Ascending aorta (tissue), 2 donors: Measurements from ENCODE around the gene SLC38A5. TPM values are rescaled to one million over a fixed set of nuclear protein-coding genes. Genes with fewer than 3 reads are reported as not detected.

Experiments
- DNase-seq, 2 donors: peaks; one replicate each; pipeline ENCODE4 v3.0.0-alpha.2; 2019; ENCODE audit warnings: low spot score in 2 of 2
- H3K27ac ChIP-seq, 2 donors: fragments of 200-600 bp; sonication (generic); one replicate each; pipeline ENCODE4 v1.5.1; 2016 to 2017; ENCODE audit warnings: mild to moderate bottlenecking in 1 of 2
- H3K27me3 ChIP-seq: fragments of 200-600 bp; sonication (generic); one replicate; pipeline ENCODE4 v1.5.1; 2017
- H3K36me3 ChIP-seq, 2 donors: fragments of 200-600 bp; sonication (generic); one replicate each; pipeline ENCODE4 v1.5.1; 2016
- H3K4me1 ChIP-seq, 2 donors: fragments of 200-600 bp; sonication (generic); one replicate each; pipeline ENCODE4 v1.5.1; 2016 to 2017; ENCODE audit warnings: mild to moderate bottlenecking in 1 of 2
- H3K4me3 ChIP-seq, 2 donors: fragments of 200-600 bp; sonication (generic); one replicate each; pipeline ENCODE4 v1.5.1; 2016 to 2017; ENCODE audit warnings: mild to moderate bottlenecking in 1 of 2
- H3K9me3 ChIP-seq, 2 donors: fragments of 200-600 bp; sonication (generic); one replicate each; pipeline ENCODE4 v1.5.1; 2016
- intact Hi-C: fragments of 100-400 bp; cut with DNase I; formaldehyde crosslinking; loops from one replicate; pipeline ENCODE4 v1.15.1; 2023
- total RNA-seq: library from RNA; depleted of rRNA; stranded (reverse); fragments of >200 nt; gene quantifications from one replicate; pipeline ENCODE4 v1.1.0, GENCODE V29; 2016
- TF ChIP-seq, protein P1 (sequence below), 3 experiments: fragments of 200-600 bp in 2 of 3; fragments of 450-650 bp in 1 of 3; sonication (generic) in 2 of 3; IDR thresholded peaks; one replicate each; pipeline ENCODE4 v1.5.1; 2016 to 2019; ENCODE audit warnings: antibody characterized with exemption in 3 of 3, mild to moderate bottlenecking in 1 of 3, moderate library complexity in 1 of 3

The SLC38A5 gene
- total RNA-seq, 1 donor from 2014 or later: 39.6 TPM

DNA sequence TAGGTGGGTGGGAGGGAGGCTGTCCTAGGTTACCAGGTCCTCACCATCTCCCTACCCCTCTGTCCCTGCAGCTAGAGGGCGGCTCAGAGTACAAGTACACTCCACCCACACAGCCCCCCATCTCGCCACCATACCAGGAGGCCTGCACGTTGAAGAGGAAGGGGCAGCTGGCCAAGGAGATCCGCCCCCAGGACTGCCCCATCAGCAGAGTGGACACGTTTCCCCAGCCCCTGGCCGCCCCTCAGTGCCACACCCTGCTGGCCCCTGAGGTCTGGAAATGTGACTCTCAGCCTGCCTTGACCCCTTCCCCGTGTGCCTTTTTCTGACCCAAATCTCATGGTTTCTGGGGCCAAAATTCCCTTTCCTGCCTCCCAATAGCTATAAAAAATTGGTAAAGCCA, 12.5 kb upstream of the SLC38A5 start:
- no peak for DNase-seq
- no peaks in the 10 kb centered on the region for H3K27me3 ChIP-seq
- H3K27ac ChIP-seq: no peak overlapping the region
- no peak overlapping the region for H3K4me3 ChIP-seq
- intact Hi-C loops: no loop called here
- H3K36me3 ChIP-seq: peaks cover 6 to 9% of the 10 kb centered on the region in 2 donors
- H3K4me1 ChIP-seq: no peaks in the 10 kb centered on the region
- H3K9me3 ChIP-seq: no peaks in the 10 kb centered on the region
- TF ChIP-seq, protein P1, sequence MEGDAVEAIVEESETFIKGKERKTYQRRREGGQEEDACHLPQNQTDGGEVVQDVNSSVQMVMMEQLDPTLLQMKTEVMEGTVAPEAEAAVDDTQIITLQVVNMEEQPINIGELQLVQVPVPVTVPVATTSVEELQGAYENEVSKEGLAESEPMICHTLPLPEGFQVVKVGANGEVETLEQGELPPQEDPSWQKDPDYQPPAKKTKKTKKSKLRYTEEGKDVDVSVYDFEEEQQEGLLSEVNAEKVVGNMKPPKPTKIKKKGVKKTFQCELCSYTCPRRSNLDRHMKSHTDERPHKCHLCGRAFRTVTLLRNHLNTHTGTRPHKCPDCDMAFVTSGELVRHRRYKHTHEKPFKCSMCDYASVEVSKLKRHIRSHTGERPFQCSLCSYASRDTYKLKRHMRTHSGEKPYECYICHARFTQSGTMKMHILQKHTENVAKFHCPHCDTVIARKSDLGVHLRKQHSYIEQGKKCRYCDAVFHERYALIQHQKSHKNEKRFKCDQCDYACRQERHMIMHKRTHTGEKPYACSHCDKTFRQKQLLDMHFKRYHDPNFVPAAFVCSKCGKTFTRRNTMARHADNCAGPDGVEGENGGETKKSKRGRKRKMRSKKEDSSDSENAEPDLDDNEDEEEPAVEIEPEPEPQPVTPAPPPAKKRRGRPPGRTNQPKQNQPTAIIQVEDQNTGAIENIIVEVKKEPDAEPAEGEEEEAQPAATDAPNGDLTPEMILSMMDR (IDR thresholded peaks at IDR 0.05): no peak

DNA sequence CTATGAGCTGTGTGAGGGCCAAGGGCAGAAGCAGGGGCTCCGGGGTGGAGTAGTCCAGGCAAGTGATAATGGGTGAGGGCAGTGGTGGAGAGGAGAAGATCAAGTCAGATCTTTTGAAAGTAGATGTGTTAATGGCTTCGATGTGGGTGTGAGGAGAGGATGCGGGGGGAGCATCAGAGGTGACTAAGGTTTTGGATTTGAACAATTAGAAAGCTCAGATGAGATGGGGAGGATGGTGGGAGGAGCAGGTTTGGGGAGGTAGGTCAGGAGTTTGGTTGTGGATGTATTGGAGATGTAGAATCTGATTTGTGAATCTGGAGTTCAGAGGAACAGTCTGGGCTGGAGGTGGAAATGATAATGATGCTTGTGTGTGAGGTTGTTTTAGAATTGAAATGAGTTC, 10.5 kb upstream of the SLC38A5 start:
- Histone ChIP-seq H3K4me3 (no peak overlapping the region), H3K4me1 (no peaks in the 10 kb centered on the region), H3K9me3 (no peaks in the 10 kb centered on the region), H3K27me3 (no peaks in the 10 kb centered on the region), H3K27ac (no peak overlapping the region), H3K36me3 (peaks cover 6 to 9% of the 10 kb centered on the region in 2 donors)
- no peak for DNase-seq
- intact Hi-C loops: no loop called here
- TF ChIP-seq, protein P1 (IDR thresholded peaks at IDR 0.05): no peak

DNA sequence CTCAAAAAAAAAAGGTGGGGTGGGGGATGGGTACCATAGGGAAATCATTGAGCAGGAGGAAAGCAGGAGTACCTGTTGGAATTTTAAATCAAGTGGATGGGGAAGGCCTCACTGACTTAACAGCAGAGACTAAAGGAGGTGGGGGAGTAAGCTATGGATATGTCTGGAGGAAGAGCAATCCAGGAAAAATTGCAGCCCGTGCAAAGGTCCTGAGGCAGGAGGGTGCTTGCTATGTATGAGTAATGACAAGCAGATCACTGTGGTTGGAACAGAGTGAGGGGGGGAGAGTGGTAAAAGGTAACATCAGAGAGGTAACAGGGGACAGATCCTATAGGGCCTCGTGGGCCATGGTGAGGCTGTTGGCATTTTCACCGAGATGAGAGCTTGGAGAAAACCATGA, 10.1 kb upstream of the SLC38A5 start:
- Histone ChIP-seq H3K9me3 (no peaks in the 10 kb centered on the region), H3K4me1 (no peaks in the 10 kb centered on the region), H3K36me3 (peaks cover 6 to 9% of the 10 kb centered on the region in 2 donors), H3K27me3 (no peaks in the 10 kb centered on the region), H3K4me3 (no peak overlapping the region), H3K27ac (no peak overlapping the region)
- DNase-seq: no peak
- TF ChIP-seq, protein P1 (IDR thresholded peaks at IDR 0.05): no peak
- intact Hi-C loops: no loop called here

DNA sequence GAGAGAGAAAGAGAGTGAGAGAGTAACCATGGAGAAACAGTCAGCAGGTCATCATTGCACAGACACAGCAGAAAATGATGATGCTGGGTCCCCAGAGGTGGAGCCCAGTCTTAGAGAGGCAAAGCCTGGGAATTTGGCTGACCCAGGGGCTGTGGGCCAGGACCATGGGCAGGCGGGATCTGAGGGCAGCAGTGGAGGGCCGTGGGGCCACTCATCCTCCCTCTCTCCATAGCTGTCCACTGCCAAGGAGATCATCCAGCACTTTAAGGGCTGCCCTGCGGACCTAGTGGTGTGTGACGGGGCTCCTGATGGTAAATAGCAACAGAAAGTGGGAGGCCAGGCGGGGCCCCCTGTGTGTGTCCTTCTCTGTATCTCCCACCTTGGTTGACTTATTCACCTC, 8.7 kb upstream of the SLC38A5 start:
- TF ChIP-seq, protein P1 (IDR thresholded peaks at IDR 0.05): no peak
- no peak for DNase-seq
- no peaks in the 10 kb centered on the region for H3K9me3 ChIP-seq
- H3K4me1 ChIP-seq: no peaks in the 10 kb centered on the region
- no peak overlapping the region for H3K4me3 ChIP-seq
- peaks cover 6 to 9% of the 10 kb centered on the region in 2 donors for H3K36me3 ChIP-seq
- no peak overlapping the region for H3K27ac ChIP-seq
- no peaks in the 10 kb centered on the region for H3K27me3 ChIP-seq
- intact Hi-C loops: loop anchor here (5.0 to 10.0 kb wide), 3 partner anchors 43 to 1247 kb away; partner anchors contain the start of genes EBP, PQBP1, TIMM17B and USP11

DNA sequence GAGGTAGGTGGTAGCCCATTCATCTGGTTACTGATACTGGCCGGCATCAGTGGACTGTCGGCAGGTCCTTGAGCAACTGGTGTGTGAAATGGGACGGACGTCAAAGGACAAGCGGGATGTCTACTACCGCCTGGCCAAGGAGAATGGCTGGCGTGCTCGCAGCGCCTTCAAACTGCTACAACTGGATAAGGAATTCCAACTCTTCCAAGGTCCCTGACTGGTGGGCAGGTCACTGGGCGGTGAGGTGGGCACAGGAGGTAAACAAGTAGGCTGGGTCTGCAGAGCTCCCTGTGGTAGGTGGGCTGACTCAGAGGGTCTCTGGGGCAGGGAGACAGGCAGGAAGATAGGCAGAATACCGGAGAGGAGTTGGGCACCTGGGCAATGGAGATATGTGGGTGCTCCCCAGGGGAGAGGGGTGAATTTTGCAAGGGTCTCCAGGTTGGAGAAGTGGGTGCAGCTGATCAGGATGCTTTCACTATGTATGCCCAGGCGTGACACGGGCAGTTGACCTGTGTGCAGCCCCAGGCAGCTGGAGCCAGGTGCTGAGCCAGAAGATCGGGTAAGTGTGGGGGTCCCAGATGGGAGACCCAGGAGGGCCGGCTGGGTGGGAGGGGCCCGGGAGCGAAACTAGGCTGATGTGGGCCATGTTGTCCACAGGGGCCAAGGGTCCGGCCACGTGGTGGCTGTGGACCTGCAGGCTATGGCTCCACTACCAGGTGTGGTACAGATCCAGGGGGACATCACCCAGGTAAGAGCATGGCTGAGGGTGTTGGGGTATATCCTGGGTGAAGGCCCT, 8.1 kb upstream of the SLC38A5 start:
- no peaks in the 10 kb centered on the region for H3K4me1 ChIP-seq
- H3K27ac ChIP-seq: no peak overlapping the region
- no peaks in the 10 kb centered on the region for H3K9me3 ChIP-seq
- intact Hi-C loops: loop anchor here (2.0 to 10.0 kb wide), 4 partner anchors 31 to 1246 kb away; partner anchors contain the start of genes EBP, PORCN, PQBP1 and TIMM17B
- no peak for DNase-seq
- TF ChIP-seq, protein P1 (IDR thresholded peaks at IDR 0.05): no peak
- no peak overlapping the region for H3K4me3 ChIP-seq
- H3K36me3 ChIP-seq: peaks cover 3 to 9% of the 10 kb centered on the region in 2 donors
- no peaks in the 10 kb centered on the region for H3K27me3 ChIP-seq
